GM21786 (cell line): ENCODE results near the gene MAST4.

Source experiments
- ATAC-seq: cut with Tn5 transposase; IDR thresholded peaks from one replicate; pipeline ENCODE4 v1.9.1; 2021; ENCODE audit not compliant: unreplicated experiment

The MAST4 gene

DNA sequence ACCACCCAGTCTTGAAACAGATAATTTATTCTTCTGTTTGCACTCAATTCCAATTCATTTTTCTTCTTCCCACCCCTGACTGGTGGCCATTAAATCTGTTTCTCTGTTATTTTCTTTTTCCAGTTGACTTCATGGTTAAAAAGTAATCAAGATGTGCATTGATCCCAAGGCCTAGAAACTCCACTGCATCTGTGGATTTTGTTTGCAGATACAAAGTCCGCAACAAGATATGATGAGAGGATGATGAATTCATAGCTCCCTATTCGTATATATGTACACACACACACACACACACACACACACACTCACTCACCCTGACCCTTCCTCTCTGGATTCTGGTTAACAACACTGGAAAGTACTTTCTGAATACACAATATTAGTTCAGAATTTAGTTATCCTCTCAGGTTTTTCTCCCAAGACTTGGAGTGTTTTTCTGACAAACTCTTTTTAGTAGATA is 548.0 kb downstream of the MAST4 start:
- ATAC-seq, result no peak

DNA sequence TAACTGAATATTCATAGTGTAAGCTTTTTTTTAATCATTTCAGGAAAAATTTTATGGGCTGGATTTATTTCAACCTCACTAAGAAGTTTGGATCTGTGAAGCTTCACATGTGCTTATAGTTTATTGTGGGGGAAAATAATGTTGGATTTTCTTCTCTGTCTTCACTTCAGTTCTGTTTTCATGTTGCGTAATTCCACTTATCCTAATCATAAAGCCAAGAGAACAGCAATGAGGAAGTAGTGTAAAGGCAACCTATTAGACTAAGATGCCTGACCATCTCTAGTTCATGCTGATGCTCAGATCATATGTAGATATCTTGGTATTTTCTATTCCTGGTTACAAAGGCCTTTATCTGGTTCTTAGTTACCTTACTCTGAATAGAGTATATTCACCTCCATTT is 550.4 kb downstream of the MAST4 start:
- no peak for ATAC-seq

DNA sequence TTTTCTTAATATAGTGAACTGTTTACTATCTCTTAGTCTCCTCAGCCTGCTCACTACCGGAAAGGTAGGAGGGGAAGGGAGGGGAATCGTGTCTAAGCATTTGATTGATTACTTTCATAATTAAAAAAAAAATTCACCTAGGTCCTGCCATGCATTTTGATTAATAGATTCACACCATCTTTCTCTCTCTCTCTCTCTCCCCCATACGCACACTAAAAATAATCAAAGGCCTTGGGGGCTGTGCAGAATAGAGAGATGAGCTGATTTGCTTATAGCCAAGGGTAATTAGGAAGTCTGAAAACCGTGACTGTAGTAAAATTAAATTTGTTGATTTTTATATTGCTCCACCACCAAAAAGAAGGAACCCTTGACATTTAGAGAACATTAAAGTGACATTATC is 550.8 kb downstream of the MAST4 start:
- ATAC-seq, result no peak

DNA sequence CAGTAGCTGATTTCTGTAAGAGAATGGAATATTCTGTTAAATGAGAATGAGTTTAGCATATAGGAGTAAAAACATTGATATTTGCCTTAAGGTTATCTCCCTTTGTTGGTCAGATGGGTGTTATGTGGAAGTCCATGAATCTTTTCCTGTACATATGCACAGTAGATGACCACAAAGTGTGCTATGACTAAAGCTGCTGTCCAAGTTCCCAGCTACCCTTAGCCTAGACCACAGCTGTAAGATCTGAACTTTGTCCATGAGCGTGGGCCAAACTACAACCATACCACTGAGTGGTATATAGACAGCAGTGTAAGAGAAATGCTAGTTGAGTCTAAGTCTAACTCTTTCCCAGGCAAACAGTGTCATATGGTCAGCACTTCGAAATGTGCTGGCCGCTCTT is 551.6 kb downstream of the MAST4 start:
- ATAC-seq, result no peak

DNA sequence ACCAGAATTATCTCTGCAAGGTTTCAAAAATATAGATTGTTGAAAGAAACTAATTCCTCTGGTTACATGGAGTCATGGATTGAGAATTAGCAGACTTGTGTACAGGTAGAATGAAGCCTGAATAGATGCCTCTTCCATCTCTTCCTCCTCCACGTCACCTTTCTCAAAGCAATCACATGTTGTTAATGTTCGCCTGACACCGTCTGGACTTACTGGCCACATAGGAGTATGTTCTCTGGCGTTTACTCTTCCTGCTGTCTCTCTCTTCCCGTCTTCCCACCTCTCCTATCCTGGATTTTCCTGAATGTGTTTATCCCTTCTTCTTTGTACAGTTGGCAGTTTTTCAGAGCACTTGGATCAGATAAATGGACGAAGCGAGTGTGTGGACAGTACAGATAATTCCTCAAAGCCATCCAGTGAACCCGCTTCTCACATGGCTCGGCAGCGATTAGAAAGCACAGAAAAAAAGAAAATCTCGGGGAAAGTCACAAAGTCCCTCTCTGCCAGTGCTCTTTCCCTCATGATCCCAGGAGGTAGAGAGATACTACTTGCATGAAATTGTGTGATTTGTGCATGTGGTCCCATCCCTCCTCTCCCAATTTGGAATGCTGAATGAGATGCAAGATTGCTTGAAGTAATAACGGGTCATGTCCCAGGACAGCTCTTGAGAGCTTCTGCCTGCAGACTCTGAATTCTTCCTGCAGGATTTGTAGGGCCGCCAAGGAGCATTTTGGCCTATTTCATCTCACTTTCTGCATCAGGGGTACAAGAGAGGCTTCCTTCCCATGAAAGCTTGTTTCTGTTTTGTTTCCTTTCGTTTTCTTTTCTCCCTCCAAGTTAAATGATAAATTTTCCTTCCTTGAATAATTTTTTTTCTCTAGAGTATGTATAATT is 553.1 kb downstream of the MAST4 start:
- ATAC-seq, result no peak

DNA sequence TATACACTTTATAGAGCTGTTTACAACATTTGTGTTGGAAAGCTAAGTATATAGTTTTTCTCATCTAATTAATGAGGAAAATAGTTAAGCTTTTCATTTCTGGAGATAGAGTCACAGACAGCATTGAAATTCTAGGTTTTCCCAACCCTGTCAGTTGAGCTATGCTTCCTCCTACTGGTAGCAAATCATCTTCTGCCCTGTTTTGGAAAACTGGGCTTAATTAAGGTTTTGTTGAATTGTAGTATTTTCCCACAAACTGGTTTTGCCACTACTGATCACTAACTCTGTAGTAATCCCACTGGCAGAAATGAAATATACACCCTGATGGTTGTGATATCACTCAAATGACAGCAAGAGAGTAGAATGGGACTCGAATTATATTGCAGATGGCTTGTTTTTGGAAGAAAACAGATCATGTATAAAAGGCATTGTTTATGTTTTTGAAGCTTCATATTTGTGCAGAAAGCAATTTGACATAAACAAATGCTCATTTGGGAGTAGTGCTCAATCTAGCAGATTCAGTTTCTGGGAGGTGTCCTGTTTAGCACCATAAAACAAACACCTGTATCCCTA is 553.8 kb downstream of the MAST4 start:
- no peak for ATAC-seq

DNA sequence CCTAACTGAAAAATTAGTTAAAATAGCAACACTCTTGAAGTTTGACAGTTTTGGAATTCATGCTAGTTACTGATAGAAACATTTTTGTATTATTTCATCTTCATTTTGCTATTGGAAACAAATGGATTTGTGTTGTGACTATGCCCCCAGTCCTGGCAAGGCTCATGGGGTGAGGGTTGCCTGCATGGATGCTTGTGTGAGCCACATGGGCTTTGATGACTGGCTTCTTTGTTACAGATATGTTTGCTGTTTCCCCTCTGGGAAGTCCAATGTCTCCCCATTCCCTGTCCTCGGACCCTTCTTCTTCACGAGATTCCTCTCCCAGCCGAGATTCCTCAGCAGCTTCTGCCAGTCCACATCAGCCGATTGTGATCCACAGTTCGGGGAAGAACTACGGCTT is 556.2 kb downstream of the MAST4 start:
- no peak for ATAC-seq

DNA sequence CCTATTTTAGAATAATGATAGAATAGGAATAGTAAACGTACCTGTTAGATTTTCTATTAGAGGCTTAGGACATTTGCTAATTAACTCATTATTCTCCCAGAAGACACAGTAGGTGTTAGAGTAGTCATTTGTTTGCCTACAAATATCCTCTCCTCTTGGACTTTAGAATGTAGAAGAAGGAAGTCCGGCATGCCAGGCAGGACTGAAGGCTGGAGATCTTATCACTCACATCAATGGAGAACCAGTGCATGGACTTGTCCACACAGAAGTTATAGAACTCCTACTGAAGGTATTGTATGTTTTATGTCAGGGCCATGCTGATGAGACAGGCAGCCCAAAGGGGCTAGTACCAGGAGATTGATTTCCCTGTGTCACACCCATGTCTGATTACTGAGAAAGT is 557.1 kb downstream of the MAST4 start:
- no peak for ATAC-seq

DNA sequence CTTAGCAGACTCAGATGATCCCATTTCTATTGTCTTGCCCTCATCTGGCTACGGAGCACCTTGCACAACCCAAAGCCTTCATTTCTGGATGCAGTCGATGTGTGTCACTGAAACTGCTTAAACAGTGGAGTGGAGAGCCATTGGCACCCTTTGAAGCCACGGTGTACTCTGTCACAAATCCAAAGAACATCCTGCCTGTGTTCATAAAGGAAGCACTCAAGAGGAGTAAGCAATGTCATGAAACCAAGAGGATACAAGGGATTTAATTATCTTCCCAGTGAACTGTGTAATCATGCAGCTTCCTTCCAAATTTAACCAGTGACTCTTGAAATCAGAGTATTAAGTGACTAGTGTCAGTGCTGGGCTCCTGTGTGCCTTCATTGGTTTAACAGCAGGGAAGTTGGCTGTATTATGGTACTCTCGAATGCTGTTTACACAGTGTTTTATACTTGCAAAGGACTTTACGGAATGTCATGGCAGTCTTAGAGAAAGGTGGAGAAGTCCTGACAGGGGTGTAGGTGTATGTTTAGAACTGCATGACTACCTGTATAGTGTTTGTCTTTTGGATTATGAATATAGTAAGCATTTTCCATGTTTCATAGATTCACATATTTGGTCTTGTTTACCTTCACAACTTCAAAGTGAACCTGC is 558.5 kb downstream of the MAST4 start:
- no peak for ATAC-seq

DNA sequence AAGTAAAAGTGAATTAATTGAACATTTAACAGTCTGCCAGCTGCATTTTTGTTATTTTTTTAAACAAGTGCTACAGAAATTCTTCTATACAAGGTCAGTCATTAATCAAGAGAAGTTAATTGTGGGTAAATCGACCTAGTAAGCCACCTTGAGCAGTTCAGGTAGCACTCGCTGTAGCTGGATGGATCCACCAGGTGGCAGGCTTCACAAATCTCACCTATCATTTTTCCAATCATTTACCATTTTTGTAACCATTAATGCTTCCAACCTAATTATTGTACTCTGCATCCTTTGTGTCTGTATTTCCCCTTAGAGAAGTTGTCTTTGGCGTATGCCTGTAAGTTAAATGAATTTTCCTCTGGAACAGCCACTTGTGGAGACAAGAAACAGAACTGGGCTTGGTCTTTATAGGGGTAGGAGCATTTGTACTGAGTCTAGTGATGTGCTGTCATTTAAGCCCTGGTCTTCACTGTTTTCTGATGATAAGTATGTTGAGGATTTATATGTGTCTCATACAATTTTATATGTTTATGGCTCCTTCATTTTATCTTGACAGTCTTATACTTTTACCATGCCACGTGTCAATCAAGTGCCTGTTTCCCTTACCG is 560.9 kb downstream of the MAST4 start:
- ATAC-seq, result no peak

DNA sequence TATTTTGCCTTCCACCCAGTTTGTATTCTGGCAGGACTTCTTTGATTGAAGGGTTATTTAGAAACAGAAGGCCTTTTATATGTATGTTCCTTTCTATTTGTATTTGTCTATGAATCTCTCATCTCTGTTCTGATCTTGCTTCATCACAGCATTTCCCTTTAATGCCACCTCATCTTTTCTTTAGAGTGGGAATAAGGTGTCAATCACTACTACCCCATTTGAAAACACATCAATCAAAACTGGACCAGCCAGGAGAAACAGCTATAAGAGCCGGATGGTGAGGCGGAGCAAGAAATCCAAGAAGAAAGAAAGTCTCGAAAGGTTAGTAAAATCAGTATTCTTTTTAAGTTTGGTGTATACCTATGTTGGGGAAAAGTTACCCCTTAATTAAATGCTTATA is 564.1 kb downstream of the MAST4 start:
- no peak for ATAC-seq

DNA sequence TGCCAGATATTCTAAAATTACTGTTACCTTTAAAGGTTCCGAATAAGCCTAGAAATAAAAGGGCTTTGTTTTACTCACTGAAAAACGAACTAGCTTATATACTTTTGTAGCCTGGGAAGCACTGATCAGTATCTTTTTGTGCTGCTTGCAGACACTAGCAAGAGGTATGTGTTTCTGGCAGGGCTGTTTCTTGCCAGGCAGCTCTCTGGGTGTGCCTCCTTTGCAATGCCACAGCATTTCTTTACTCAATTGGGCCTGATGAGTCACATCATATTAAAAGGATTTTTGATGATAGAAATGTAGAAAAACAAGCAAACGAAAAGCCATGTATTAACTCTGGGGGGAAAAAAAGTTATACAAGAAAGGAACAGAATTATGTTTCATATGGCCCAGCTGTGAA is 564.8 kb downstream of the MAST4 start:
- ATAC-seq, result no peak

DNA sequence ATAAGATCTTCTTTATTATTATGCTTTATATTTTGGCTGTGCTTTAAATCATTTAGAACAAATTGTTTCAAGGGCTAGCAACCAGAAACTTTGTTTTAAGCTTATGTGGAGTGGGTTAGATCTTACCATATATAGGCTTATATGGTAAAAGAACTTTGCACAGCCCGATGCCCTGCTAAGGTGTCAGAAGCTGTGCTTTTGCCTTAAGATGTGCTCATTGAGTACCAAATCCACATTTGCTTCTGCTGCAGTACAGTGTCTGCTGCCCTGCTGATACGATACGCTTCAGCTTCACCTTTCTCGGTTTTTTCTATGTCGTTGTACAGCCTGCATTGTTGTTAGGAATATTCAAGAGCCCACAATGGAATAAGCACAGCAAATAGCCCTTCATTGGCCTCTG is 565.6 kb downstream of the MAST4 start:
- no peak for ATAC-seq

DNA sequence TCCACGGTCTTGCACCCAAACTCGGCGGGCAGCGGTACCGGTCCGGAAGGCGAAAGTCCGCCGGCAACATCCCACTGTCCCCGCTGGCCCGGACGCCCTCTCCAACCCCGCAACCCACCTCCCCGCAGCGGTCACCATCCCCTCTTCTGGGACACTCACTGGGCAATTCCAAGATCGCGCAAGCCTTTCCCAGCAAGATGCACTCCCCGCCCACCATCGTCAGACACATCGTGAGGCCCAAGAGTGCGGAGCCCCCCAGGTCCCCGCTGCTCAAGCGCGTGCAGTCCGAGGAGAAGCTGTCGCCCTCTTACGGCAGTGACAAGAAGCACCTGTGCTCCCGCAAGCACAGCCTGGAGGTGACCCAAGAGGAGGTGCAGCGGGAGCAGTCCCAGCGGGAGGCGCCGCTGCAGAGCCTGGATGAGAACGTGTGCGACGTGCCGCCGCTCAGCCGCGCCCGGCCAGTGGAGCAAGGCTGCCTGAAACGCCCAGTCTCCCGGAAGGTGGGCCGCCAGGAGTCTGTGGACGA is 567.1 kb downstream of the MAST4 start:
- no peak for ATAC-seq

DNA sequence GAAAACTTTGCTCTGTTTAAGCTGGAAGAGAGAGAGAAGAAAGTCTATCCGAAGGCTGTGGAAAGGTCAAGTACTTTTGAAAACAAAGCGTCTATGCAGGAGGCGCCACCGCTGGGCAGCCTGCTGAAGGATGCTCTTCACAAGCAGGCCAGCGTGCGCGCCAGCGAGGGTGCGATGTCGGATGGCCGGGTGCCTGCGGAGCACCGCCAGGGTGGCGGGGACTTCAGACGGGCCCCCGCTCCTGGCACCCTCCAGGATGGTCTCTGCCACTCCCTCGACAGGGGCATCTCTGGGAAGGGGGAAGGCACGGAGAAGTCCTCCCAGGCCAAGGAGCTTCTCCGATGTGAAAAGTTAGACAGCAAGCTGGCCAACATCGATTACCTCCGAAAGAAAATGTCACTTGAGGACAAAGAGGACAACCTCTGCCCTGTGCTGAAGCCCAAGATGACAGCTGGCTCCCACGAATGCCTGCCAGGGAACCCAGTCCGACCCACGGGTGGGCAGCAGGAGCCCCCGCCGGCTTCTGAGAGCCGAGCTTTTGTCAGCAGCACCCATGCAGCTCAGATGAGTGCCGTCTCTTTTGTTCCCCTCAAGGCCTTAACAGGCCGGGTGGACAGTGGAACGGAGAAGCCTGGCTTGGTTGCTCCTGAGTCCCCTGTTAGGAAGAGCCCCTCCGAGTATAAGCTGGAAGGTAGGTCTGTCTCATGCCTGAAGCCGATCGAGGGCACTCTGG is 567.8 kb downstream of the MAST4 start:
- ATAC-seq, result no peak

DNA sequence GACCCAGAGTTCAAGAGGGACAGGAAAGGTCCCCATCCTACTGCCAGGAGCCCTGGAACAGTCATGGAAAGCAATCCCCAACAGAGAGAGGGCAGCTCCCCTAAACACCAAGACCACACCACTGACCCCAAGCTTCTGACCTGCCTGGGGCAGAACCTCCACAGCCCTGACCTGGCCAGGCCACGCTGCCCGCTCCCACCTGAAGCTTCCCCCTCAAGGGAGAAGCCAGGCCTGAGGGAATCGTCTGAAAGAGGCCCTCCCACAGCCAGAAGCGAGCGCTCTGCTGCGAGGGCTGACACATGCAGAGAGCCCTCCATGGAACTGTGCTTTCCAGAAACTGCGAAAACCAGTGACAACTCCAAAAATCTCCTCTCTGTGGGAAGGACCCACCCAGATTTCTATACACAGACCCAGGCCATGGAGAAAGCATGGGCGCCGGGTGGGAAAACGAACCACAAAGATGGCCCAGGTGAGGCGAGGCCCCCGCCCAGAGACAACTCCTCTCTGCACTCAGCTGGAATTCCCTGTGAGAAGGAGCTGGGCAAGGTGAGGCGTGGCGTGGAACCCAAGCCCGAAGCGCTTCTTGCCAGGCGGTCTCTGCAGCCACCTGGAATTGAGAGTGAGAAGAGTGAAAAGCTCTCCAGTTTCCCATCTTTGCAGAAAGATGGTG is 568.8 kb downstream of the MAST4 start:
- no peak for ATAC-seq

DNA sequence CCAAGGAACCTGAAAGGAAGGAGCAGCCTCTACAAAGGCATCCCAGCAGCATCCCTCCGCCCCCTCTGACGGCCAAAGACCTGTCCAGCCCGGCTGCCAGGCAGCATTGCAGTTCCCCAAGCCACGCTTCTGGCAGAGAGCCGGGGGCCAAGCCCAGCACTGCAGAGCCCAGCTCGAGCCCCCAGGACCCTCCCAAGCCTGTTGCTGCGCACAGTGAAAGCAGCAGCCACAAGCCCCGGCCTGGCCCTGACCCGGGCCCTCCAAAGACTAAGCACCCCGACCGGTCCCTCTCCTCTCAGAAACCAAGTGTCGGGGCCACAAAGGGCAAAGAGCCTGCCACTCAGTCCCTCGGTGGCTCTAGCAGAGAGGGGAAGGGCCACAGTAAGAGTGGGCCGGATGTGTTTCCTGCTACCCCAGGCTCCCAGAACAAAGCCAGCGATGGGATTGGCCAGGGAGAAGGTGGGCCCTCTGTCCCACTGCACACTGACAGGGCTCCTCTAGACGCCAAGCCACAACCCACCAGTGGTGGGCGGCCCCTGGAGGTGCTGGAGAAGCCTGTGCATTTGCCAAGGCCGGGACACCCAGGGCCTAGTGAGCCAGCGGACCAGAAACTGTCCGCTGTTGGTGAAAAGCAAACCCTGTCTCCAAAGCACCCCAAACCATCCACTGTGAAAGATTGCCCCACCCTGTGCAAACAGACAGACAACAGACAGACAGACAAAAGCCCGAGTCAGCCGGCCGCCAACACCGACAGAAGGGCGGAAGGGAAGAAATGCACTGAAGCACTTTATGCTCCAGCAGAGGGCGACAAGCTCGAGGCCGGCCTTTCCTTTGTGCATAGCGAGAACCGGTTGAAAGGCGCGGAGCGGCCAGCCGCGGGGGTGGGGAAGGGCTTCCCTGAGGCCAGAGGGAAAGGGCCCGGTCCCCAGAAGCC is 569.6 kb downstream of the MAST4 start:
- peak; percentile 98 for ATAC-seq

DNA sequence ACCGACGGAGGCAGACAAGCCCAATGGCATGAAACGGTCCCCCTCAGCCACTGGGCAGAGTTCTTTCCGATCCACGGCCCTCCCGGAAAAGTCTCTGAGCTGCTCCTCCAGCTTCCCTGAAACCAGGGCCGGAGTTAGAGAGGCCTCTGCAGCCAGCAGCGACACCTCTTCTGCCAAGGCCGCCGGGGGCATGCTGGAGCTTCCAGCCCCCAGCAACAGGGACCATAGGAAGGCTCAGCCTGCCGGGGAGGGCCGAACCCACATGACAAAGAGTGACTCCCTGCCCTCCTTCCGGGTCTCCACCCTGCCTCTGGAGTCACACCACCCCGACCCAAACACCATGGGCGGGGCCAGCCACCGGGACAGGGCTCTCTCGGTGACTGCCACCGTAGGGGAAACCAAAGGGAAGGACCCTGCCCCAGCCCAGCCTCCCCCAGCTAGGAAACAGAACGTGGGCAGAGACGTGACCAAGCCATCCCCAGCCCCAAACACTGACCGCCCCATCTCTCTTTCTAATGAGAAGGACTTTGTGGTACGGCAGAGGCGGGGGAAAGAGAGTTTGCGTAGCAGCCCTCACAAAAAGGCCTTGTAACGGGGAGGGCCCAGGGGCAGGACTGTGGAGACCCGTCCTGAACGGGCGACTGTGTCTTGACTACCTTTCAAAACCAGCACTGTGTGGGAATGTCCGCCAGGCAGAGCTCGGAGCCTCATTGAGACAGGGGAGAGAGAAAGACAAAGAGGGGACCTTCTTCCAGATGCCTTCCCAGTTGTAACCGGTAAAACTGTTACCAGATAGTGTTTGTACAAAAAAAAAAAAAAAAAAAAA is 570.5 kb downstream of the MAST4 start:
- peak; percentile 23 for ATAC-seq
